RWPE2 (cell line): ENCODE data around the gene ZDHHC8.

Experiments
- ATAC-seq: fragments of 200-7000 bp; cut with Tn5 transposase; 3 replicates; pipeline ENCODE4 v1.9.1; 2021; ENCODE audit warnings: low read depth
- DNase-seq: peaks from one replicate; pipeline ENCODE4 v3.0.0-alpha.2; 2020; ENCODE audit warnings: low spot score
- H3K27ac ChIP-seq: fragments of 450-650 bp; 2 replicates; pipeline ENCODE4 v1.5.1; 2017; ENCODE audit warnings: mild to moderate bottlenecking; ENCODE audit not compliant: poor library complexity, severe bottlenecking
- H3K27me3 ChIP-seq: fragments of 250-450 bp; sonication (Bioruptor Pico); 2 replicates; pipeline ENCODE4 v1.5.1; 2021; ENCODE audit warnings: mild to moderate bottlenecking, moderate library complexity; ENCODE audit not compliant: insufficient read depth, poor library complexity, severe bottlenecking
- H3K36me3 ChIP-seq: fragments of 250-450 bp; sonication (Bioruptor Pico); 2 replicates; pipeline ENCODE4 v1.5.1; 2020; ENCODE audit warnings: low read depth, mild to moderate bottlenecking, moderate library complexity
- H3K4me1 ChIP-seq: fragments of 250-450 bp; sonication (Bioruptor Pico); 2 replicates; pipeline ENCODE4 v1.5.1; 2021; ENCODE audit warnings: mild to moderate bottlenecking, moderate library complexity; ENCODE audit not compliant: insufficient read depth, poor library complexity, severe bottlenecking
- H3K4me3 ChIP-seq: fragments of 250-450 bp; sonication (Bioruptor Pico); 2 replicates; pipeline ENCODE4 v1.5.1; 2021; ENCODE audit warnings: mild to moderate bottlenecking, moderate library complexity; ENCODE audit not compliant: severe bottlenecking
- H3K9me3 ChIP-seq: fragments of 250-450 bp; sonication (Bioruptor Pico); 2 replicates; pipeline ENCODE4 v1.5.1; 2021; ENCODE audit warnings: mild to moderate bottlenecking, moderate library complexity; ENCODE audit not compliant: severe bottlenecking
- TF ChIP-seq, protein P1 (sequence below): fragments of 450-650 bp; IDR thresholded peaks from one replicate; pipeline ENCODE4 v1.5.1; 2017; ENCODE audit warnings: mild to moderate bottlenecking, moderate library complexity; ENCODE audit not compliant: poor library complexity, severe bottlenecking

The ZDHHC8 gene

DNA sequence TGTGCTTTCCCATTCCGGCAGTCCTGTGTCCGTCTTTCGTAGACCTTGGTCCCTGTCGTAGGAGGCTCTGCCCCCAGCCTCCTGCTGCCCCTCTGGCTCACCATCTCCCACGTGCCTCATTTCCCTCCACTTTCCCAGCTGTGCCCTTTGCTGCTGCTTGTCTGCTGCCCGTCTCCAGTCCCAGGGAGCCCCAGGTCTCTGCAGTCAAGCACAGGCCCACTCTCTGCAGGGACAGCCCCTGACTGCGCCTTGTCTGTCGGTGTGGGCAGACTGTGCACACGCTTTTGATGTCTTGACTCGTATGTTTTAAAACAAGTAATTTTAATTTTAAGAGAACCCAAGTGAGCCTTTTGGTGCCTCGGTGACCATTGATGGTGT lies 39.1 kb upstream of the ZDHHC8 start:
- Histone ChIP-seq H3K27ac (no peak overlapping the region), H3K4me1 (no peaks in the 10 kb centered on the region), H3K36me3 (peaks cover 99% of the 10 kb centered on the region), H3K9me3 (peaks cover 5% of the 10 kb centered on the region), H3K27me3 (no peaks in the 10 kb centered on the region), H3K4me3 (no peak overlapping the region)
- DNase-seq = no peak
- TF ChIP-seq, protein P1, sequence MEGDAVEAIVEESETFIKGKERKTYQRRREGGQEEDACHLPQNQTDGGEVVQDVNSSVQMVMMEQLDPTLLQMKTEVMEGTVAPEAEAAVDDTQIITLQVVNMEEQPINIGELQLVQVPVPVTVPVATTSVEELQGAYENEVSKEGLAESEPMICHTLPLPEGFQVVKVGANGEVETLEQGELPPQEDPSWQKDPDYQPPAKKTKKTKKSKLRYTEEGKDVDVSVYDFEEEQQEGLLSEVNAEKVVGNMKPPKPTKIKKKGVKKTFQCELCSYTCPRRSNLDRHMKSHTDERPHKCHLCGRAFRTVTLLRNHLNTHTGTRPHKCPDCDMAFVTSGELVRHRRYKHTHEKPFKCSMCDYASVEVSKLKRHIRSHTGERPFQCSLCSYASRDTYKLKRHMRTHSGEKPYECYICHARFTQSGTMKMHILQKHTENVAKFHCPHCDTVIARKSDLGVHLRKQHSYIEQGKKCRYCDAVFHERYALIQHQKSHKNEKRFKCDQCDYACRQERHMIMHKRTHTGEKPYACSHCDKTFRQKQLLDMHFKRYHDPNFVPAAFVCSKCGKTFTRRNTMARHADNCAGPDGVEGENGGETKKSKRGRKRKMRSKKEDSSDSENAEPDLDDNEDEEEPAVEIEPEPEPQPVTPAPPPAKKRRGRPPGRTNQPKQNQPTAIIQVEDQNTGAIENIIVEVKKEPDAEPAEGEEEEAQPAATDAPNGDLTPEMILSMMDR = no peak
- ATAC-seq = no peak

DNA sequence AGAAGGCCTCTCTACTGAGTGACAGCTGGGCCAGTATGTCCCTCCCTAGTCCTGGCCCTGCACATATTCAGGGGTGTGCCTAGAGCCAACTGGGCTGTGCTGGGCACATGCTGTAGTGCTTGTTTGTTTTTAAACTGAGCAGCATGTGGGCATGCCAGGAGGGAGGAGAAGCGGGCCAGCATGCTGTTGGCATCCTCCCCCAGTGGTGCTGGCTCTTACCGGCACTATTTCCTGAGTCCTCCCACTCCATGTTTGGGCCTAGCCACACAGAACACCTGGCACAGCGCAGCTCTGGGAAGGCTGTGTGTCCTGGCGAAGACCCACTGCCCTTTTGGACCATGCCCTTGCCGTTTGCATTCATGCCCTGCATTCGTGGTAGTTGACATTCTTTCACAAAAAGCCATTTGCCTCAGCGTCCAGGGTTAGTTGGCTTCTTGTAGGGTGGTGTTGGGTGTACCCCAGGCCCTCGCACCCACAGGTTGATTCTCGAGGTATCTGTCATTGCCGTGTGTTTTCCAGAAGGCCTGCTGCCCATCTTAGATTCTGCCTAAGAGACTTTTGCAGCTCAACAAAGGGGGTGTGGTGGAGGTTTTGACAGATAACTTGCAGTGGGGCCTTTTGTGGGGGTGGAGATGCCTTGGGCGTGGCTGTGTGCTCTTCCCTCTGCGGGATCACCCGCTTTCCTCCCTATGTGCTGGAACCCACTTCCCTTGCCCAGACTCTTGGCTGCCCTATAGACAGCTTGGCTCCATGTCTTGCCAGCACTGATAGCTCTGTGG lies 38.0 kb upstream of the ZDHHC8 start:
- ATAC-seq (no peak), DNase-seq (no peak)
- no peak overlapping the region for H3K4me3 ChIP-seq
- no peak overlapping the region for H3K27ac ChIP-seq
- no peaks in the 10 kb centered on the region for H3K4me1 ChIP-seq
- no peaks in the 10 kb centered on the region for H3K27me3 ChIP-seq
- peaks cover 99% of the 10 kb centered on the region for H3K36me3 ChIP-seq
- peaks cover 5% of the 10 kb centered on the region for H3K9me3 ChIP-seq
- TF ChIP-seq, protein P1 = no peak

- no peak for DNase-seq
These were observed 37.3 kb upstream of the ZDHHC8 start for GRCh38 chr22:20094197-20094807.

GRCh38 chr22:20095521-20095920 lies 36.1 kb upstream of the ZDHHC8 start:
- TF ChIP-seq, protein P1 = no peak
- ATAC-seq (no peak), DNase-seq (no peak)
- Histone ChIP-seq H3K27me3 (no peaks in the 10 kb centered on the region), H3K4me1 (no peaks in the 10 kb centered on the region), H3K4me3 (no peak overlapping the region), H3K27ac (no peak overlapping the region), H3K36me3 (peaks cover 99% of the 10 kb centered on the region), H3K9me3 (peaks cover 5% of the 10 kb centered on the region)

More at GRCh38 chr22:20094197-20094807, 37.3 kb upstream of the ZDHHC8 start:
- no peak; the same call in 2 of the 3 replicates for ATAC-seq
- H3K9me3 ChIP-seq = peaks cover 5% of the 10 kb centered on the region
- TF ChIP-seq, protein P1 = no peak
- no peaks in the 10 kb centered on the region for H3K27me3 ChIP-seq
- H3K4me1 ChIP-seq = no peaks in the 10 kb centered on the region
- H3K27ac ChIP-seq = no peak overlapping the region
- no peak overlapping the region for H3K4me3 ChIP-seq
- H3K36me3 ChIP-seq = peaks cover 99% of the 10 kb centered on the region
